ENCODE measurements around the gene KIF18B.

Gene KIF18B

GRCh38 chr17:44947461-44948314 is at the start of gene KIF18B:
Gene KIF18B (minus strand): TSS chr17:44947773. CDS start chr17:44936344, 11,429 bp downstream.
- DNase-seq, result peak; percentile 97

- DNase-seq, result no peak
These were observed 48.7 kb upstream of the KIF18B start for GRCh38 chr17:44996304-44996703.

GRCh38 chr17:44995436-44996001 is 47.9 kb upstream of the KIF18B start:
- DNase-seq, result no peak

DNA sequence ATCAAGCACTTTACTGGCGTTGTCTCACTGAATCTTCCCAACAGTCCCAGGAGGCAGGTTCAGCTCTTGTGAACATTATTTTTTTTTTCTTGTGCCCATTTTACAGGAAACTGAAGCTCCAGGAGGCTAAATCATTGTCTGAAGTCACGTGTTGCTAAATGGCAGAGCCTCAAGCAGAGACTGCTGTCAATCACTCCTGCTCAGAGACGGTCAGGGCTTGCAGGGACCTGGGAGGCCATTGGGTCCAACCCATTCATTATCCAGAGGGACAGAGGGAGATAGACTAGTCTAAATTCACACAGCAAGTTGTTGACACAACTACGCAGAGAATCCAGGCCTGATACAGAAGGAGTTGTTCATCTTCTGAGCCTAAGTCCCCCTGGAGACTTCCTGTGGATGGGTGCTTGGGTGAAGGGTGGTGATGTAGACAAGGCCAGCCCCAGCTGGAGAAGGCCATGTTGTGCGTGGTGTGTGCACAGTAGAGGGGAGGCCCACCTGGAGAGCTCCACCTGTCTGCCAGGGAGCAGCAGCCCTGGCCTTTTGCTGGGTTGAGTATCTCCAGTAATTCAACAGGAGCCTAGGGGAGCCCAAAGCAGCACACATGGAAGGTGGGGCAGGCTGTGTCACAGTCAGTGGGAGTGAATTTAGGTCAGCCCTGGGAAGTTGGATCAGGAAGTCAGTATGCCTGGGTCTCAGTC is 44.8 kb upstream of the KIF18B start:
- DNase-seq, result no peak

DNA sequence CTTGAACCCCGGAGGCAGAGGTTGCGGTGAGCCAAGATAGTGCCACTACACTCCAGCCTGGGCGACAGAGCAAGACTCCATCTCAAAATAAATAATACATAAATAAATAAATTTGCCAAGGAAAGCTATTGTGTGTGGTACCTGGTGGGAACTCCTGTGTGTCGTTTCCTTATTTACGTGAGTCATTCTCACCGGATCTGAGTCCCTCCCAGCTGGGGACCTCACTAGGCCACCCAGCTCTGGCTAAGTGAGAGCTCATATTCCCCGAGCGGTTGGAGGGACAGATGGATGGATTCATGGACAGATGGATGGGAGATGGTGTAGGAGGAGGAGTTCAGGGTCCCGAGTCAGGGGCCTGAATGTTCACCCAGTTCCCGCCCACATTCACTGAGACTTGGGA is 43.4 kb upstream of the KIF18B start:
- no peak for DNase-seq

- DNase-seq, result no peak
These were observed 42.1 kb upstream of the KIF18B start for GRCh38 chr17:44989552-44990138.

DNA sequence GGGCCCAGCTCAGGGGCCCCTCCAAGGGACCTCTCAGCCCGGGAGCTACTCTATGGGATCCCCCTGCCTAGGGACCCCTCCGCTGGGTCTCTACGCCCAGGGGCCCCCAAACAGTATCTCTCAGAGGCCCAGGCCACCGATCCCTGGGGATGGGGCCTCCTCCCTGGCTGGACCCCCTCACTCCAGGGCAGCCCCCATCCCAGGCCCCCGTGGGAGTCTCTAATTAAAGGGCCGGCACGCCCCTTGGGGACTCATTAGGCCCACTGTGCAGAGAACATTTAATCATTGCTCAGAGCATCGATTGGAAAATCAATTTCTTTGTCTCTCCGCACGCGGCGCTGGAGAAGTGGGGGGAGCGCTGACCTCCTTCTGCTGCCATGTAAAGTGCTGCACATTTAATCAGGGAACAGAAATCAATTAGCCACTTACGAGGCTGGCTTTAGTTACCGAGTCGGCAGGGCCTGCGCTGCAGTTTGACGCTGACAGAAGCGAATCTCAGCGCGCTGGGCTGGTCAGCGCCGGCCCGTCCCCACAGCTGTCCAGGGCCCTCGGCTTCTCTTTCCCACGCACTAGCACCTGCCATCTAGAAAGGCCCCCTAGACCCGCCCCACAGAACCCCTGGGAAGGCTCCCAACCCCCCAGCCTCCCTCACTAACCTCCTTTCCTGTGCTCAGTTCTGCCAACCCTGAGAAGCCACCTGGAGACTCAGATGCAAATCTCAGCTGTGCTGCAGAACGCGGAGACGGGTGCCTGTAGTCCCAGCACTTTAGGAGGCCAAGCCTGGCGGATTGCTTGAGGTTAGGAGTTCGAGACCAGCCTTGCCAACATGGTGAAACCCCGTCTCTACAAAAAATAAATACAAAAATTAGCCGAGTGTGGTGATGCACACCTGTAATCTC is 40.7 kb upstream of the KIF18B start:
- DNase-seq, result no peak

DNA sequence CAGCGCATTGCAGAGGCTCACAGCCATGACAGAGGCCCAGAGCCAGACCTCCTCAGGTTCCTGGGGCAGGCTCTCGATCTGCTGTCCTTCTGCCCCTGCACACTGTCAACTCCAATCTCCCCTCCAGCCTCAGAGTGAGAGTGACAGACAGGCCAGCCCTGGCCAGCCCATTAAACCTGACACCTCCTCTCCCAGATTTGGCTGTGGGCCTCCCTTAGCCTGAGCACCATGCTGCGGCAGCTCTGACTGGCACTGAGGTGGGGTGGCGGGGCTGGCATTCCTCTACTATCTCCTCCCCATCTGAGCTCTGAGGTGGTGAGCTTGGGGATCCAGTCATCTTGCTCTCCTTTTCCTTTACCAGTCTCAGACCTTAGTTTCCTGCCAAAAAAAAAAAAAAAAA is 36.0 kb upstream of the KIF18B start:
- no peak for DNase-seq

GRCh38 chr17:44982113-44982702 is 34.6 kb upstream of the KIF18B start:
- no peak for DNase-seq

DNA sequence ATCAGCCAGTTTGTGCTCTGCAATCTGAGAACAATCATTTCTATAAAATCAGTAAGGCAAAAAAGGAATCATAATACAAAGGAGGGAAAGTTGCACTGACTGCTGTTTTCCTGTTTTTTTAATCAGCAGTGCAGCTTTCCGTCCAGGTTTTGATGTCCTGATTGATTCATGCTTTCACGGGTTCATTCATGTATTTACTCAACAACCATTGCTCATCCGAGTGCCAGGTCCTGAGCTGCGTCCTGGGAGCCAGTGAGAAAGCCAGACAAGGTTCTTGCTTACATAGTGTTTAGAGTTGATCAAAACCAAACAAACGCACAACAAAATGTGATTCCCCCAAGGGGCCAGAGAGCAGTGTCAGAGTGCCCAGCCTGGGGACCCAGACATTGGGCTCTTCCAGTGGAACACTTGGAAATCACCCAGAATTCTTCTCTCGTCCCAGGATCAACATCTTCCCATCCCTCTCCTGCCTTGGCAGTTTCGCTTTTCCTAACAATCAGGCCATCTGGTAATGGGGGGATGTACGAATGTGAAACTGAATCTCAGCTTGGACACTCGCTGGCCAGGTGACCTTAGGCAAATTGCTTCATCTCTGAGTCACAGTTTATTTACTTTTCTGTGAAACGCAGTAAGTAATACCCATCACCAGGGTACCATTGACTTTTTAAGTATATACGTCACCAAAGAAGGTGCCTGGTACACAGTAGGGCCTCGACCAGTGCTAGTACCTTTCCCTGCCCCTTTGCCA is 33.8 kb upstream of the KIF18B start:
- DNase-seq, result no peak

GRCh38 chr17:44979426-44979995 is 31.9 kb upstream of the KIF18B start:
- DNase-seq, result no peak

DNA sequence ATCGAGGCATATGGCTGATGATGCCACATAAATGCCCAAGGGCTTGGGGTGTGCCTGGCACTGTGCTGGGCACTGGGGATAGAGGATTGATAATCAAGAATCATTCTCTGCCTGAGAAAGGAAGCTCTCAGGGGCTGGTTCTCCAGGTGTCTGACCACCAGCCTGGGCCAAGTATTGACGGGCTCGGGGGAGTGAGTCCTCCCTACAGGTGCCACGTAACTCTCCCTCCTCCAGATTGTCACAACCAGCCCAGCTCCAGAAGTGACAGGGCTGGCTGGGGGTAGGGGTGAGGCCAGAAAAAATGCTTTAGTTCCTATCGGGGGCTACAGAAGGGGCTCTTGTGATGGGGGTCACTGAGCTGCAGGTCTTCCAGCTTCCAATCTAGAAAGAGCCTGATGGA is 31.2 kb upstream of the KIF18B start:
- DNase-seq, result no peak

DNA sequence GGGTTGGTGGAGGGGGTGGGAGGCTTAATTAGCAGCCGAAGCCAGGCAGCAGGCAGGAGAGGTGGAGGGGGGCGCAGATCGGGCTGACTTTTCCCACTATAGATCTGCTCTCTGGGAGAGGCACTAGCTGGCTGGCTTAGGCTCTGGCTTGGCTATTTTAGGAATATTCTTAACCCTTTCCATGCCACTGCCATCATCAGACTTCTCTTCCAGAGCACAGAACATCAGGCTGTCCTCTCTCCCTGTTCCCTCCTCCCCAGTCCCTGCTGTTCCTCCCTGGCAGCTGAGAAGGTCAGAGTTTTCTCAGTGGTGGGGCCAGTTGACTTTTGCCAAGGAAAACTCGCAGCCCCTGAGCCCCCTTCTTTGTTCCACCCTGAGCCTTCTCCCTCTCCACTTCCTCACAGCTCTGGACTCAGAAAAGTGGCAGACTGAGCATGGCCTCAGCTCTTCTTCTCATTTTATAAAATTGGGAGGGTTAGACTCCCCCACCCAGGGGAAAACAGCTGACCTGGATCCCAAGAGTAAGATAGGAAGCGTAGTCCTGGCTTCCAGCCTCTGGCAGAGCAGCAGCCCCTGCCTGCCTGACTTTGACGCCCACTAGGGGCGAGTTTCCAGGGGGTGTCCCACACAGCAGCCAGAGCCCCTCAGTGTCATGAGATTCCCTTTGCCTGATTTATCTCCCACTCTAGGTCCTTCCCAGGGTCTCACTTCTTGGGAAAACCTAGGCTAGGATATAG is 30.4 kb upstream of the KIF18B start:
- DNase-seq, result no peak

- DNase-seq, result no peak
These were observed 29.5 kb upstream of the KIF18B start for GRCh38 chr17:44977065-44977464.

DNA sequence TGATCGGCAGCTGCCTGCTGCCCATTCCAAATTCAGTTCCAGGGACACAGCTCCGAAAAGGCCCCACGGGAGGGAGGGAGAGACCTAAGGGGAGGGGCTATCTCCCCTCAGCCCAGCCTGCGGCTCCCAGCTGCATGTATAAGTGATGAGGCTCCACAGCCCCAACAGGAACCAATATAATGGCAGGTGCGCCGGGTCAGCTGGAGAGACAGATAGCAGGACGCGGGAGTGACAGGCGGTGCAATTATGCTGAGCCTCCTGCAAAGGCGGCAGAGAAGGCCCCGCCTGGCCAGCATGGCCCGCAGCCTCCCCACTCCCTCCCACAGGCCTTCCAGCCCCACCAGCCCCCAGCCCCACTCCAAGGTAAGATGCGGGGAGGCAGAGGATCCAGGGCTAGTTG is 28.6 kb upstream of the KIF18B start:
- no peak for DNase-seq

DNA sequence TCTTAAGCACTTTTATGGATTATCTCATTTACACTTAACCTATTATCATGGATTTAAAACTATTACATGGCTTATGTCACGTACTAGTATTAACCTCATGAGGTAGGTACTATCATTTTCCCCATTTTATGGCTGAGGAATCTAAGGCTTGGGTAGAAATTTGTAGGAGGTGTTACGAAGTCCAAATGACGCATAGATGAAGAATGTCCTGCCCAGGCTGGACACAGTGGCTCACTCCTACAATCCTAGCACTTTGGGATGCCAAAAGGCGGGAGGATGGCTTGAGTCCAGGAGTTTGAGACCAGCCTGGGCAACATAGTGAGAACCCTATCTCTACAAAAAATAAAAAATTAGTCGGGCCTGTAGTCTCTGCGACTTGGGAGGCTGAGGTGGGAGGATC is 25.4 kb upstream of the KIF18B start:
- no peak for DNase-seq

GRCh38 chr17:44971776-44972483 is 24.4 kb upstream of the KIF18B start:
- no peak for DNase-seq

DNA sequence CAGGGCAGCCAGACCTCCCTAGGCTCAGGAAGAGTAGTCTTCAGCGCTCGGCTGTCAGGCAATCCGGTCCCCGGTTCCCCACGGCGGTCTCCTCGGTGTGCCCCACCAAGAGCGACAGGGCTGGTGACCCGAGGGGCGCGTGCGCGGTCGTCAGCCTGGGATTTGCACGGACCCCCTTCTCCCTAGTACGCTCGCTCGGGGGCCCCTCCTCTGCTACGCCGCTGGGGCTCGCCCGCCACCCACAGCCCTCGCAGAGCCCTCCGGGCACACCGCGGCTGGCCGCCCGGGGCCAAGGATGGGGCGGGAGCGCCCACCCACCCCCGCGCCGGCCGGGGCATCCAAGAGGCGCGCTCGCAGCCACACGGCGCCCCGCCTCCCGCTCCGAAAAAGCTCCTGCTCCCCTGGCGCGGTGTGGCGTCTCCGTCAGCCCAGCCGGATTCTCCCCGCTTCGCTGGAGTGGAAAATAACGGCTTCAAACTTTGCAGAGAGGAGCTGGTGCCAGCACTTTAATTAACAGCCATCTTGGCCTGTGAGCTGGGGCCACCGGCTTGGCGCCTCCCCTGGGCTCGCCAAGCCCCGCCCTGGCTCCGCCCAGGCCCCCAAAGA is 22.7 kb upstream of the KIF18B start:
- DNase-seq, result no peak

DNA sequence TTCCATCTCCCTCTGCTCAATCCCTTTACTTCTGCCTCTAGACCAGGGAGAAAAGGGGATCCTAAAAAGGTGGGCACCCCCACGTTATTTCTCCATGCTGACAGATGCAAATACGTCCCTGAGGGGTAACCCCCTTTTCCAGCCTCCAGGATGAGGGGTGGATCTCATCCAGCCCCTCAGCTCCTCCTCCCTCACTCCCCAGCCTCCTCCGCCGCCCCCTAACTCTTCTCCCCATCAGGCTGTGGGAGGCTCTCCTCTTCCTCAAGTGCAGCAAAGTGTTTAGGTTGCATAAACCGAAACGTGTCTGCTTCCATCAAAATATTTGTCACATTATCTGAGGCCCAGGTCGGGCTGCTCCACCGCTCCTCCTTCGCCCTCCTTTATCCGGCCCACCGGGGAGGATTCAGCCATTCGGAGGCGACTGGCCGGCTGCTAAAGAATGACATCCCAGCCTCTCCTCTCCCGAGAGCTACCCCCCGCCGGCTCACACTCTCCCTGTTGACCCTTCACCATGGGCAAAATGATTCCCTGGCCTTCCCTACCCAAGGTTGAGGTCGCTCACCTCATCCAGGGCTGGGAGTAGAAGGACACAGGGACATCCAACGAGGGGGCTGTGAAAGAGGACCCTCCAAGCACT is 21.7 kb upstream of the KIF18B start:
- no peak for DNase-seq

All from MV-4-11 (cell line).